GM18520 (cell line): ENCODE data around the gene PAPPA2.

Experiments used
- ATAC-seq: cut with Tn5 transposase; IDR thresholded peaks from one replicate; pipeline ENCODE4 v1.9.1; 2021; ENCODE audit not compliant: unreplicated experiment

PAPPA2 gene

GRCh38 chr1:176691251-176692228 lies 228.6 kb downstream of the PAPPA2 start:
- ATAC-seq = peak; percentile 96

GRCh38 chr1:176692431-176692830 lies 229.5 kb downstream of the PAPPA2 start:
- no peak for ATAC-seq

- ATAC-seq = no peak
These were observed 230.2 kb downstream of the PAPPA2 start for GRCh38 chr1:176692988-176693696.

- ATAC-seq = no peak
These were observed 230.8 kb downstream of the PAPPA2 start for GRCh38 chr1:176693697-176694329.

GRCh38 chr1:176694713-176695112 lies 231.7 kb downstream of the PAPPA2 start:
- ATAC-seq = no peak

- no peak for ATAC-seq
These were observed 233.1 kb downstream of the PAPPA2 start for GRCh38 chr1:176696109-176696508.

GRCh38 chr1:176696689-176697088 lies 233.7 kb downstream of the PAPPA2 start:
- no peak for ATAC-seq

- no peak for ATAC-seq
These were observed 236.8 kb downstream of the PAPPA2 start for GRCh38 chr1:176699821-176700220.

- ATAC-seq = no peak
These were observed 238.3 kb downstream of the PAPPA2 start for GRCh38 chr1:176701151-176701866.

GRCh38 chr1:176702901-176703300 lies 239.9 kb downstream of the PAPPA2 start:
- no peak for ATAC-seq

- ATAC-seq = no peak
These were observed 242.6 kb downstream of the PAPPA2 start for GRCh38 chr1:176705585-176705984.

- no peak for ATAC-seq
These were observed 254.2 kb downstream of the PAPPA2 start for GRCh38 chr1:176717066-176717750.

GRCh38 chr1:176719447-176719846 lies 256.5 kb downstream of the PAPPA2 start:
- ATAC-seq = no peak

GRCh38 chr1:176720838-176721237 lies 257.9 kb downstream of the PAPPA2 start:
- ATAC-seq = no peak

- no peak for ATAC-seq
These were observed 270.7 kb downstream of the PAPPA2 start for GRCh38 chr1:176733661-176734060.

GRCh38 chr1:176735201-176735600 lies 272.2 kb downstream of the PAPPA2 start:
- no peak for ATAC-seq

- ATAC-seq = no peak
These were observed 273.0 kb downstream of the PAPPA2 start for GRCh38 chr1:176736015-176736414.

- no peak for ATAC-seq
These were observed 278.2 kb downstream of the PAPPA2 start for GRCh38 chr1:176741181-176741580.

- ATAC-seq = no peak
These were observed 279.3 kb downstream of the PAPPA2 start for GRCh38 chr1:176742322-176742721.

- ATAC-seq = no peak
These were observed 281.2 kb downstream of the PAPPA2 start for GRCh38 chr1:176744142-176744541.
